Suprapubic skin (tissue), 4 donors: ENCODE data around the gene CFAP74. TPM values are rescaled to one million over a fixed set of nuclear protein-coding genes. Genes with fewer than 3 reads are reported as not detected.

Experiments
- DNase-seq, 2 donors: peaks; one replicate each; pipeline ENCODE4 v3.0.0-alpha.2; 2019; ENCODE audit warnings: low spot score in 2 of 2
- H3K27ac ChIP-seq: fragments of 200-600 bp; sonication (generic); one replicate; pipeline ENCODE4 v1.5.1; 2019
- H3K27me3 ChIP-seq: fragments of 200-600 bp; sonication (generic); one replicate; pipeline ENCODE4 v1.5.1; 2019
- H3K36me3 ChIP-seq: fragments of 200-600 bp; sonication (generic); one replicate; pipeline ENCODE4 v1.5.1; 2019
- H3K4me1 ChIP-seq: fragments of 200-600 bp; sonication (generic); one replicate; pipeline ENCODE4 v1.5.1; 2019
- H3K4me3 ChIP-seq: fragments of 200-600 bp; sonication (generic); one replicate; pipeline ENCODE4 v1.5.1; 2019; ENCODE audit warnings: mild to moderate bottlenecking
- H3K9me3 ChIP-seq: fragments of 200-600 bp; sonication (generic); one replicate; pipeline ENCODE4 v1.5.1; 2019
- EP300 ChIP-seq: sonication (generic); formaldehyde crosslinking; IDR thresholded peaks from one replicate; pipeline ENCODE4 v1.6.1; 2017; ENCODE audit warnings: antibody characterized with exemption
- POLR2A ChIP-seq, 2 donors: fragments of 450-650 bp; IDR thresholded peaks; one replicate each; pipeline ENCODE4 v1.6.1; 2017; ENCODE audit warnings: antibody characterized with exemption in 2 of 2, mild to moderate bottlenecking in 2 of 2, moderate library complexity in 2 of 2
- POLR2AphosphoS5 ChIP-seq, 3 donors: sonication (generic); formaldehyde crosslinking; IDR thresholded peaks; one replicate each; pipeline ENCODE4 v1.6.1; 2017; ENCODE audit warnings: antibody characterized with exemption in 3 of 3
- WGBS: methylation state at CpG from one replicate; pipeline ENCODE4 v1.1.5; 2018; 5-methylcytosine and 5-hydroxymethylcytosine counted together
- total RNA-seq, 4 donors: library from RNA; depleted of rRNA; stranded (reverse); fragments of >200 nt; gene quantifications; one replicate each; pipeline ENCODE4 v1.1.0, GENCODE V29; 2016
- TF ChIP-seq, protein P1 (sequence below), 2 donors: fragments of 200-600 bp in 1 of 2; fragments of 450-650 bp in 1 of 2; sonication (generic) in 1 of 2; IDR thresholded peaks; one replicate each; pipeline ENCODE4 v1.5.1; 2016 to 2019; ENCODE audit warnings: antibody characterized with exemption in 2 of 2, mild to moderate bottlenecking in 1 of 2, moderate library complexity in 1 of 2

CFAP74 gene
- total RNA-seq, 4 donors from 2014 or later: not detected

DNA sequence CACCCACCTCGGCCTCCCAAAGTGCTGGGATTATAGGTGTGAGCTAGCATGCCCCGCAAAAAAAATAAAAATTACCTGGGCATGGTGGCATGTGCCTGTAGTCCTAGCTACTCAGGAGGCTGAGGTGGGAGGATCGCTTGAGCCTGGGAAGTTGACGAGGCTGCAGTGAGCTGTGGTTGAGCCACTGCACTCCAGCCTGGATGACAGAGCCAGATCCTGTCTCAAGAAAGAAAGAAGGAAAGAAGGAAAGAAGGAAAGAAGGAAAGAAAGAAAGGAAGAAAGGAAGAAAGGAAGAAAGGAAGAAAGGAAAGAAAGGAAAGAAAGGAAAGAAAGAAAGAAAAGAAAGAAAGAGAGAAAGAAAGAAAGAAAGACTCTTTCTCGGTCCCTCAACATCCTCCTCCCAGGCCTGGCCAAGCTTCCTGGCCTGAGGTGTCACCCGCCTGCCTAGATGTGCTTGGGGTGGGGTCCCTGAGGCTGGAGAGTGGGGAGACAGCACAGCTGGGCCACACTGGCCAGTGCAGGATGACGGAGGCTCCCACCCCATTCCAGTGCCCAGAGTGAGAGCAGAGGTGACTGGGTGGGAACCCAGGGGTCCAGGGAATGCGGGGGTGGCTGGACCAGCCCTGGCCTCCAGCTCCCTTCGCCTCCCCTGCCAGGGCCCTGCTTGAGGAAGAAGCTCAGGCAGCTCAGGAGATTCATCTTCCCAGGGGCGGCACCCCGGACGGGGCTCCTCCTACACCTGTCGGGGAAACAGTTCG is 102.5 kb downstream of the CFAP74 start:
- Histone ChIP-seq H3K27me3 (no peaks in the 10 kb centered on the region), H3K4me1 (peaks cover 9% of the 10 kb centered on the region), H3K36me3 (no peaks in the 10 kb centered on the region), H3K9me3 (no peaks in the 10 kb centered on the region), H3K27ac (no peak overlapping the region), H3K4me3 (no peak overlapping the region)
- WGBS: 73% methylated on average over 8 of the region's 14 CpGs
- no peak for DNase-seq
- TF ChIP-seq EP300 (no peak), POLR2AphosphoS5 (IDR thresholded peaks at IDR 0.05) (no peak), POLR2A (IDR thresholded peaks at IDR 0.05) (no peak)
- TF ChIP-seq, protein P1, sequence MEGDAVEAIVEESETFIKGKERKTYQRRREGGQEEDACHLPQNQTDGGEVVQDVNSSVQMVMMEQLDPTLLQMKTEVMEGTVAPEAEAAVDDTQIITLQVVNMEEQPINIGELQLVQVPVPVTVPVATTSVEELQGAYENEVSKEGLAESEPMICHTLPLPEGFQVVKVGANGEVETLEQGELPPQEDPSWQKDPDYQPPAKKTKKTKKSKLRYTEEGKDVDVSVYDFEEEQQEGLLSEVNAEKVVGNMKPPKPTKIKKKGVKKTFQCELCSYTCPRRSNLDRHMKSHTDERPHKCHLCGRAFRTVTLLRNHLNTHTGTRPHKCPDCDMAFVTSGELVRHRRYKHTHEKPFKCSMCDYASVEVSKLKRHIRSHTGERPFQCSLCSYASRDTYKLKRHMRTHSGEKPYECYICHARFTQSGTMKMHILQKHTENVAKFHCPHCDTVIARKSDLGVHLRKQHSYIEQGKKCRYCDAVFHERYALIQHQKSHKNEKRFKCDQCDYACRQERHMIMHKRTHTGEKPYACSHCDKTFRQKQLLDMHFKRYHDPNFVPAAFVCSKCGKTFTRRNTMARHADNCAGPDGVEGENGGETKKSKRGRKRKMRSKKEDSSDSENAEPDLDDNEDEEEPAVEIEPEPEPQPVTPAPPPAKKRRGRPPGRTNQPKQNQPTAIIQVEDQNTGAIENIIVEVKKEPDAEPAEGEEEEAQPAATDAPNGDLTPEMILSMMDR (IDR thresholded peaks at IDR 0.05): no peak

- TF ChIP-seq POLR2AphosphoS5 (IDR thresholded peaks at IDR 0.05) (no peak), EP300 (no peak), POLR2A (IDR thresholded peaks at IDR 0.05) (no peak)
- TF ChIP-seq, protein P1 (IDR thresholded peaks at IDR 0.05): no peak
- no peak for DNase-seq
Measured at GRCh38 chr1:1899967-1900327, 103.6 kb downstream of the CFAP74 start.

DNA sequence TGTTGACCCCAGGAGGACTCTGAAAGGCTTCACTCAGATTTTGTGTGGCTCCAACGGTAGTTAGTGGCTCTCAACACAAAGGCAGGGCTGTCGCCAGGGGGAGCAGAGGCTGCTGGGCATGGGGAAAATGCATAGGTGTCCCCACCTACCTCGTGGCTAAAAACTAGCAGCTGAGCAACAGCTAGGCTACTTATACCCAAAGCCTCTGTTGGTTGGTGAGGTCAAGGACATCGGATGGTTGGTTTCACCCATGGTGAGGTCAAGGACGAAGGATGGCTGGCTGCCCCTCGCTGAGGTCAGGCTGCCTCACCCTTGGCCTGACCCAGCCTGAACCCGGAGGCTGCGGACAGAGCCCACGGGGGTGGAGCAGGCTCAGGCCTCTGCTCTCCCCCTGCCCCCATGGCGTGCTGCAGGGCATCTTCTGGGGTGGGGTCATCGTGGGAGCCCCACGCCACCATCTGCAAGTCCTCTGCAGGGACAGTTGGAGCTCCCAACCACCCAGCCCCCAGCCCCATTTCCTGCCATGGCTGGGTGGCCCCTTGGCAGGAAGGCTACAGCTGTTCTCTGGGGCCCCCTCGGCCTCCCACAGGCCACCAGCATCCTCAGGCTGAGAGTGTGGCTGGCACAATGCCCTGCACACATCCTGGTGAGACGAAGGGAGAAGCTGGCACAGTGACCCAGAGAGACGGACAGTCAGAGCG is 104.2 kb downstream of the CFAP74 start:
- TF ChIP-seq, protein P1 (IDR thresholded peaks at IDR 0.05): no peak
- TF ChIP-seq POLR2AphosphoS5 (IDR thresholded peaks at IDR 0.05) (no peak), EP300 (no peak), POLR2A (IDR thresholded peaks at IDR 0.05) (no peak)
- DNase-seq: peak in 1 of 2 donors; percentile 60
- peaks cover 20% of the 10 kb centered on the region for H3K4me1 ChIP-seq
- H3K27ac ChIP-seq: no peak overlapping the region
- H3K9me3 ChIP-seq: no peaks in the 10 kb centered on the region
- H3K27me3 ChIP-seq: no peaks in the 10 kb centered on the region
- no peak overlapping the region for H3K4me3 ChIP-seq
- WGBS: 61% methylated on average over 11 of the region's 16 CpGs
- no peaks in the 10 kb centered on the region for H3K36me3 ChIP-seq

More at GRCh38 chr1:1899967-1900327, 103.6 kb downstream of the CFAP74 start:
- WGBS: 87% methylated on average over 7 of the region's 9 CpGs
- H3K4me3 ChIP-seq: no peak overlapping the region
- H3K4me1 ChIP-seq: peaks cover 15% of the 10 kb centered on the region
- H3K9me3 ChIP-seq: no peaks in the 10 kb centered on the region
- H3K36me3 ChIP-seq: no peaks in the 10 kb centered on the region
- H3K27me3 ChIP-seq: no peaks in the 10 kb centered on the region
- no peak overlapping the region for H3K27ac ChIP-seq

DNA sequence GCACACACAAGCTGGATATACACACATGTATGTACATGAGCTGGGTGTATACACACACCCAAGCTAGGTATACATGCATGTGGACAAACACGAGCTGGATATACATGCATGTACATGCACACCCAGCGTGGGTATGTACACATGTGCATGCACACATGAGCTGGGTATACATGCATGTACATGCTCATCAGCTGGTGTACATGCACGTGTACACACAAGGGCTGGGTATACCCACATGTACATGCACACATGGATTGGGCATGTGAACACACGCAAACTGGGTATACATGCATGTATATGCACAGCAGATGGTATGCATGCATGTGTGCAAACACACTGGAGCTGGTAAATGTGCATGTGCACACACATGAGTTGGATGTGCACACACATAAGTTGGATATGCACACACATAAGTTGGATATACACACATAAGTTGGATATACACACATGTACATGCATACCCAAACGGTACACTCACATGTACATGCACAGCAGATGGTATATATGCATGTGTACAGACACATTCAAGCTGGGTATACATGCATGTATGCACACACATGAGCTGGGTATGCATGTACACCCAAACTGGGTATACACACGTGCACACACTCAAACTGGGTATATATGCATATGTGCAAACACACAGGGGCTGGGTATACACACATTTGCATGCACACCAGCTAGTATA is 105.2 kb downstream of the CFAP74 start:
- H3K27me3 ChIP-seq: no peaks in the 10 kb centered on the region
- H3K27ac ChIP-seq: no peak overlapping the region
- H3K36me3 ChIP-seq: no peaks in the 10 kb centered on the region
- DNase-seq: no peak
- peaks cover 30% of the 10 kb centered on the region for H3K4me1 ChIP-seq
- no peak overlapping the region for H3K4me3 ChIP-seq
- TF ChIP-seq POLR2A (IDR thresholded peaks at IDR 0.05) (no peak), EP300 (no peak), POLR2AphosphoS5 (IDR thresholded peaks at IDR 0.05) (no peak)
- TF ChIP-seq, protein P1 (IDR thresholded peaks at IDR 0.05): no peak
- WGBS: 94% methylated on average over 5 of the region's 6 CpGs
- no peaks in the 10 kb centered on the region for H3K9me3 ChIP-seq
